Thymus (tissue), 11 donors: ENCODE measurements around the gene DEDD2. TPM values are rescaled to one million over a fixed set of nuclear protein-coding genes. Genes with fewer than 3 reads are reported as not detected.

Source experiments
- DNase-seq, 9 donors: peaks; one replicate each; pipeline ENCODE4 v3.0.0-alpha.2; 2013; ENCODE audit warnings: low spot score in 9 of 9, low read depth in 6 of 9, missing footprints in 1 of 9
- H3K27ac ChIP-seq, 2 donors: one replicate each; pipeline ENCODE4 v1.5.1; 2013; ENCODE audit warnings: control low read depth in 1 of 2, low read depth in 1 of 2, low read length in 1 of 2, mild to moderate bottlenecking in 1 of 2, moderate library complexity in 1 of 2
- H3K27me3 ChIP-seq, 2 donors: one replicate each; pipeline ENCODE4 v1.5.1; 2013; ENCODE audit warnings: low read length in 1 of 2; ENCODE audit not compliant: control insufficient read depth in 2 of 2, insufficient read depth in 1 of 2
- H3K36me3 ChIP-seq, 2 donors: one replicate each; pipeline ENCODE4 v1.5.1; 2013; ENCODE audit warnings: low read length in 1 of 2, mild to moderate bottlenecking in 1 of 2, moderate library complexity in 1 of 2; ENCODE audit not compliant: control insufficient read depth in 2 of 2, insufficient read depth in 2 of 2
- H3K4me1 ChIP-seq, 2 donors: one replicate each; pipeline ENCODE4 v1.5.1; 2013; ENCODE audit warnings: low read length in 2 of 2; ENCODE audit not compliant: control insufficient read depth in 2 of 2, insufficient read depth in 2 of 2
- H3K4me3 ChIP-seq, 2 donors: one replicate each; pipeline ENCODE4 v1.5.1; 2013; ENCODE audit warnings: low read length in 2 of 2, control low read depth in 1 of 2, mild to moderate bottlenecking in 1 of 2
- H3K9me3 ChIP-seq, 2 donors: one replicate each; pipeline ENCODE4 v1.5.1; 2013; ENCODE audit warnings: low read length in 1 of 2, mild to moderate bottlenecking in 1 of 2; ENCODE audit not compliant: control insufficient read depth in 2 of 2, insufficient read depth in 1 of 2
- WGBS: extraction: QIAGEN DNeasy Blood & Tissue Kit; methylation state at CpG from one replicate; pipeline ENCODE4 v1.1.7; 2013; 5-methylcytosine and 5-hydroxymethylcytosine counted together
- polyA plus RNA-seq: library from polyadenylated mRNA; stranded (reverse); fragments of 200-250 nt; gene quantifications from one replicate; pipeline ENCODE4 v1.2.3, GENCODE V29; 2013
- total RNA-seq: library from RNA; stranded (reverse); fragments of 120-200 nt; gene quantifications from one replicate; pipeline ENCODE4 v1.2.4, GENCODE V29; 2013
- donor health status: healthy.

The DEDD2 gene
- total and polyA plus RNA-seq, 2 donors = 30.1 to 36.9 TPM

DNA sequence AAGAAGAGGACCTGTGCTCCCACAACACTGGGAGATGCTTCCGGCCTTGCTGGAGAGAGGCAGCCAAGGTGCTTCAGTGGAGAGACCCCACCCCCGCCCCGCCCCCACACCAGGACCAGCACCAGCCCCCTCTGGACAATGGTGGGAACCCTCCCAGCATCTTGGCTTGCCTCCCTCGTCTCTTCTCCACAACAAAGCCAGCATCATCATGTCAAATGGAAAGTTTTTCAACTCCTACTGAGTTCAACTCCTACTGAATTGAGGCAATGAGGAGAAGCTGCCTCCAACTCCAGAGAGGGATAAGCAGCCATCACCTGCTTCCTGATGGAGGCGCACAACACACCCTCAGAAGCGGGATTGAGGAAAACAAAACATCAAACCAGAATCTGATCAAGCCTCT, 12.8 kb downstream of the DEDD2 start:
- Histone ChIP-seq H3K4me3 (no peak overlapping the region), H3K27ac (no peak overlapping the region), H3K4me1 (peaks cover 25 to 42% of the 10 kb centered on the region in 2 donors), H3K27me3 (no peaks in the 10 kb centered on the region), H3K9me3 (no peaks in the 10 kb centered on the region), H3K36me3 (peaks cover 81 to 86% of the 10 kb centered on the region in 2 donors)
- 97% methylated on average over 6 of the region's 6 CpGs for WGBS
- DNase-seq = no peak

DNA sequence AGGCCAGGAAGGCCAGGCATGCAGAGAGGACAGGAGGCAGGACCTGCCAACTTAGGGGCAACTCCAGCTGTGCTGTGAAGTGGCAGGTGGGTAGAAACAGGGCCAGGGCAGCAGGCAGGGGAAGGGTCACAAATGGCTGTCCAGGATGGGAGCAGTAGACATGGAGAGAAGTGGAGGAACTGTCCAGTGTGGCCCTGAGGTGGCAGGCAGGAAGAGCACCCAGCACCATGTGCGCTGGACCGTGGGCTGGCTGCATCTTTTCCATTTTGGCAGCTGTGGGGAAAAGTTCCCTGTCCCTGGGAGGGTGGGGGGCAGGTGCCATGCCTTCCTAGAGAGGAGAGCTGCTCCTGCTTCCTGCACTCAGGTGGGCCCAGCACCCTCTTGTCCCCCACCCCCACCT, 13.8 kb downstream of the DEDD2 start:
- H3K36me3 ChIP-seq = peaks cover 72 to 78% of the 10 kb centered on the region in 2 donors
- H3K9me3 ChIP-seq = no peaks in the 10 kb centered on the region
- H3K4me3 ChIP-seq = no peak overlapping the region
- no peak for DNase-seq
- H3K27me3 ChIP-seq = no peaks in the 10 kb centered on the region
- no peak overlapping the region for H3K27ac ChIP-seq
- H3K4me1 ChIP-seq = peaks cover 31 to 50% of the 10 kb centered on the region in 2 donors
- 98% methylated on average over 2 of the region's 2 CpGs for WGBS

DNA sequence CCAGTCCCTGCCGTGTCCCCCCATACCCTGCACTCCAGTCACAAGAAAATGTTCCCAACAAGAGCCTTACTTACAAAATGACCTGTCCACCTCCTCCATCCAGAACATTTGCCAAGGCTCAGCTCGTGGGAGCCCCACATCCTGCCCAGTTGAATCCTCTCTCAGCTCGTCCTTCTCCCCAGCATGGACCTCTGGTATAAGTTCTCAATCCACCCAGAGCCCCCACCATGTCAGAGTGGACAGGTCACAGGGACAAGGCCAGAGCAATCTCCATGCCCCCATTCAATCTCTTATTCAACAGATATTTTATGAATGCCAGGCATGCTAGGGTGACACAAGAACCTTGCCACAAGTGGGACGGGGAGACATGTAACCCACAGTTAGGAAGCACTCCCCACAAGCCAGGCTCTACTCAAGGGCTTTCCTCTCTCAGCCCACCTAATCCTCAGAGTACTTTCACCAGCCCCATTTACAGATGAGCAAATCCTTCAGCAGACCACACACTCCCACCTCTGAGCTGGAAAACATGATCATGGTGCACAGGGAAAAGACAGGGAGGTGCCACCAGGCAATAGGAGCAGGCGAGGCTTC, 15.1 kb downstream of the DEDD2 start:
- Histone ChIP-seq H3K4me1 (peaks cover 42 to 62% of the 10 kb centered on the region in 2 donors), H3K9me3 (no peaks in the 10 kb centered on the region), H3K27ac (peak overlapping the region; percentile 72 to 99), H3K4me3 (no peak overlapping the region), H3K36me3 (peaks cover 67 to 72% of the 10 kb centered on the region in 2 donors), H3K27me3 (no peaks in the 10 kb centered on the region)
- no peak for DNase-seq
- WGBS = 87% methylated on average over 5 of the region's 5 CpGs

DNA sequence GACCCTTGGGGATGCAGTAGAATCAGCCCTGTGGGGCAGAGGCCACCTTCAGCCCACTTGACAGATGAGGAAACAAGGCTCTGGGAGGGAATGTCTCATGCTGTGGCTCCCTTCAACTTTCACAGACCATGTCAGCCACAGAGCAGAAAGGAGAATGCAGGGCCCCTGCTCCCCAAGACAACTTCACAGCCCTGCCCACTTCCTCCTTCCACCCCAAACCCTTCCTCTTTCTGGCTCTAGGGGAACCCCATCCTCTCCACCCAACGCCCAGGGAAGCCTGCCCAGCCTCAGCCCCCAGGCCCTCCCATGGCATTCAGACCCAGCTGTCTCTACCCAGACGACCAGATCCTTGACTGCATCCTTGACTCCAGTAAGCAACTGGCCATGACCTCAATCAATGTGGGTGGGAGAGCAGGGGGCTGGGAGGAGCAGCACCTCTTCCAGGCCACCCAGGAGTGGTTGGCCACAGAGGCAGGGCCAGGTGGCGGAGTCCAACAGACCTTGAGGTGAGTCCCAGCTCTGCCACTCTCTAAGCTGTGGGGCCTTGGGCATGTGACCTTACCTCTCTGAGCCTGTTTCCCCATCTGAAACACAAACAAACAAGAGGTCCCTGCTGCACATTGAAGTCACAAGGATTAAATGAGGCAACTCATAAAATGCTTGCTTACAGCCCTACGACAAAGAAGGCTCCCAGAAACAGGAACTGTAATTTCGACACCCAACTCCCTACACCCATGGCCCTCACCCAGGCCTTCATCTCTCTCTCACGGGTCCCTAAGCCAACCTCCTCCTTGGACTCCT, 15.8 kb downstream of the DEDD2 start:
- Histone ChIP-seq H3K4me3 (no peak overlapping the region), H3K36me3 (peaks cover 64 to 69% of the 10 kb centered on the region in 2 donors), H3K27me3 (no peaks in the 10 kb centered on the region), H3K4me1 (peaks cover 49 to 64% of the 10 kb centered on the region in 2 donors), H3K9me3 (no peaks in the 10 kb centered on the region), H3K27ac (peak overlapping the region; percentile 72 to 99)
- DNase-seq = peak in 1 of 9 donors; percentile 56
- 41% methylated on average over 6 of the region's 6 CpGs for WGBS

DNA sequence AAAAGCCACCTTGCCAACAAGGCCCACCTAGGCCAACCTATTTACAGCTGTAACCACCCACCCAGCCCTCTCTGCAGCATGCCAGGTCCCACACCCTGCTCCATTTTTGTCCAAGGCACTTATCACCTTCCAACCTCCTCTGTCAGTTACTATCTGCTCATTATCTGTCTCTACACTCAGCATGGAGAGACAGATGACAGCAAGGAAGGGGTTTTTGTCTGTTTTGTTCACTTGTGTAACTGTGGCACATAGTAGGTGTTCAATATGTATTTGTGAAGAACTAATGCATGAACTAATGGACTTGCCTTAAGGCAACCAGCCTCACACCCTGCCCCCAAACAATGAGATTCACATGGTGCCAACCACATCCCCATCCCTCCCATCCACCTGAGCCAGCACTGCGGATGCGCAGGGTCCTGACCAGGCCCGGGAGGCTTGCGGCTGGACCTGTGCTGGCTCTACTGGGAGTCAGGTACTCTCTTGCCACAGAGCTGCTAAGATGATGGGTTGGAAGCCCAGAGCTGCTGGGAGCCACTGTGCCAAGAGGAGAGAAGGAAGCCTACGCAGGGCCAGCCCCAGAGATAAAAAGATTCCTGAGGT, 17.3 kb downstream of the DEDD2 start:
- H3K4me3 ChIP-seq = peak overlapping the region; percentile 49 to 57
- 86% methylated on average over 5 of the region's 5 CpGs for WGBS
- peaks cover 56 to 61% of the 10 kb centered on the region in 2 donors for H3K36me3 ChIP-seq
- H3K27me3 ChIP-seq = no peaks in the 10 kb centered on the region
- H3K4me1 ChIP-seq = peaks cover 52 to 72% of the 10 kb centered on the region in 2 donors
- DNase-seq = no peak
- H3K27ac ChIP-seq = peak overlapping the region; percentile 92 to 99
- H3K9me3 ChIP-seq = no peaks in the 10 kb centered on the region

DNA sequence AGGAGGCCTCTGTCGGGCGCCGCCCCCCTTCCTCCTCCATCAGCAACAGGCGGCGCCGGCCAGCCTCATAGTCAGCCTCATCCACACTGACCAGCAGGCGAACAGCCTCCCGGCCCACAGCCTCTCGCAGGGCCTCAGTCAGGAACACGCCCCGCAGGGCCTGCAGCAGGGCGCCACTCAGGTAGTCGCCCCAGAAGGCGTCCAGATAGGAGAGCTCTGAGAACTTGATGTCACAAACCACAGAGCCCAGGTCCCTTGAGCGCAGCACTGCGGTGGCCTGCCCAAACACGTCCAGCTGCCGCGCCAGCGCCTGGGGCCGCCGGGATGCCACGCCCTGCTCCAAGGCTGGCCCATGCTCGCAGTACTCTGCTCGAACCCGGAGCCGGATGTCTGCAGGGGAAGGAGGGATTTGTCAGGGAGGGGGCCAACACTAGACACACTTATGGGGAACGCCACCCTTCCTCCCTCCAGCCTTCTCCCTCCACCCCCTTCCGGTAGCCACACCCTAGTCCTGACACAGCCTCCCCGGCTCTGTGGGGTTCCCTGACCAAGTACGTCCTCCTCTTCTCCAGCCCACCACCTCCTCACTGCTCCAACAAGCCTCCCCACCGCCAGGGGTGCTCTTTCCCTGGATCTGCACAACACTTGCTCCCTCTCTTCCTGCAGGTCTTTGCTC, 17.9 kb downstream of the DEDD2 start:
- DNase-seq = peak in 5 of 9 donors; percentile 51 to 82 (median 61)
- Histone ChIP-seq H3K4me1 (peaks cover 52 to 72% of the 10 kb centered on the region in 2 donors), H3K36me3 (peaks cover 52 to 55% of the 10 kb centered on the region in 2 donors), H3K27ac (peak overlapping the region; percentile 92 to 99), H3K27me3 (no peaks in the 10 kb centered on the region), H3K4me3 (peak overlapping the region; percentile 49 to 57), H3K9me3 (no peaks in the 10 kb centered on the region)
- 3% methylated on average over 32 of the region's 32 CpGs for WGBS

DNA sequence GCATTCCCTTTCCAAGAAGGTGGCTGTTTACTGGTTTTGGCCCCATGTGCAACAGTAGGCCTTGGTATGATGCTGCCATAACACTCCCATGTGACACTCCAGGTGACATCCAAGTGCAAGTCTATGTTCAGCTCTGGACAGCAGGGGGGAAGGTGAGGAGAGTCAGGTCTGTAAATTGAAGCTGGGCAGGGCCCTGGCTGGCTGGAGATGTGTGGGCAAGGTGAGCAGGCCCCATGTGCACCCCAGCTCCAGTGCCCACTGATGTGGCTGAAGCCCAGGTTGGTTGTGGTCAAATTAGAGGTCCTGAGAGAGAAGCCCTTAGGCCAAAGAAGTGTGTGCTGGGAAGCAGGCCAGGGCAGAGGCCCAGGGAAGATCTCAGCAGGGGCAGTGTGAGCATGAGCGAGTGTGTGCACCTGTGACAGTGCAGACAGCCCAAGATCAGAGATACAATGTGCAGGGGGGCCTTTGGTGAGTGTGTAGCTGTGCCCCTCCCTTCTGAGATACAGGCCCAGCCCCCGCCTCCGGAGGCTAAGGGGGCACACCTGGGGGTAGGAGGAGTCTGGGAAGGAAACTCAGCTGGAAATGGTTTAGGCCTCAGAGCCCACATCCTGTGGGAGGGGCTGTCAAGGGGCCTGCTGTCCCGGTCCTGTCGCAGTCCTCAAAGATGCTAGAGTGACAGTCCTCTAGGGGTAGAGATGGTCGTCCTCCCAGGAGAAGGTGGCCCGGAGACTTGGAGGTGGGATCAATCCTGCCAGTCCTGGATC, 18.6 kb downstream of the DEDD2 start:
- Histone ChIP-seq H3K9me3 (no peaks in the 10 kb centered on the region), H3K4me1 (peaks cover 52 to 72% of the 10 kb centered on the region in 2 donors), H3K4me3 (peak overlapping the region; percentile 49 to 57), H3K27ac (peak overlapping the region; percentile 92 to 99), H3K36me3 (peaks cover 45 to 48% of the 10 kb centered on the region in 2 donors), H3K27me3 (no peaks in the 10 kb centered on the region)
- DNase-seq = peak; percentile 85 to 98 (median 95)
- WGBS = 5% methylated on average over 7 of the region's 7 CpGs

DNA sequence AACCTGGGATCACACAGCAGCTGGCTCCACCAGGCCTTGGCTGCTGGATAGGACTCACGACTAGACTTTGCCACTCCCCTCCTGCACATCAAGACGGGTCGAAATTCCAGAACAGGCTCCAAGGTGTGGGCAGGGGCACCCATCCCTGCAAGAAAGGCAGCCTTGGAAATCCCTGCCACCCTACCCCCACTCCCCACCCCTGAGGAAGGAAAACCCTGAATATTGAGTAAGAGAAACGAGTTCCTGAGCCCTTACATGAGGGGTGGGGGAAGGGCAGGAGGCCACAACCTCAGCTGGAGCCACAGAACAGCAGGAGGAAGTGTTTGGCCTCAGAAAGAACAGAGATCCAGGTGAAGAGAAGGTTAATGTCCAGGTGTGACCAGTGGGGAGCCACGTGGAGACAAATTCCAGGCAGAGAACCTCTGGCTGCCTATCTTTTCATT, 20.1 kb downstream of the DEDD2 start:
- no peaks in the 10 kb centered on the region for H3K27me3 ChIP-seq
- 43% methylated on average over 5 of the region's 5 CpGs for WGBS
- H3K36me3 ChIP-seq = peaks cover 32 to 35% of the 10 kb centered on the region in 2 donors
- peaks cover 52 to 65% of the 10 kb centered on the region in 2 donors for H3K4me1 ChIP-seq
- H3K9me3 ChIP-seq = peaks cover 3 to 4% of the 10 kb centered on the region in 2 donors
- H3K27ac ChIP-seq = peak overlapping the region in 1 of 2 donors; percentile 82
- peak overlapping the region in 1 of 2 donors; percentile 6 for H3K4me3 ChIP-seq
- peak in 3 of 9 donors; percentile 60 to 77 (median 60) for DNase-seq
